OCI-LY3 (cell line): ENCODE results near the gene AKR1C3.

Experiments used
- H2AFZ ChIP-seq: fragments of 200-600, 300-600 bp; shearing (Covaris generic); 2 replicates; pipeline ENCODE4 v1.6.0; 2014; ENCODE audit warnings: antibody characterized with exemption, low read depth, low read length
- H3K27ac ChIP-seq: fragments of 200-600, 300-600 bp; sonication (generic); 2 replicates; pipeline ENCODE4 v1.5.1; 2014; ENCODE audit warnings: mild to moderate bottlenecking, low read length, moderate library complexity, mixed read lengths
- H3K27me3 ChIP-seq: fragments of 200-600, 300-600 bp; sonication (generic); 2 replicates; pipeline ENCODE4 v1.6.1; 2014; ENCODE audit warnings: low read depth, low read length, mixed read lengths
- H3K36me3 ChIP-seq: fragments of 200-600, 300-600 bp; sonication (generic); replicated peaks from 2 replicates; pipeline ENCODE3; 2014; ENCODE audit warnings: low read depth, low read length, mixed read lengths
- H3K4me1 ChIP-seq: fragments of 300-600, 200-600 bp; sonication (generic); 2 replicates; pipeline ENCODE4 v1.6.1; 2014; ENCODE audit warnings: low read length, mixed read lengths
- H3K4me2 ChIP-seq: fragments of 200-600, 300-600 bp; sonication (generic); 2 replicates; pipeline ENCODE4 v1.6.1; 2014; ENCODE audit warnings: low read length, mixed read lengths
- H3K4me3 ChIP-seq: fragments of 300-600, 200-600 bp; sonication (generic); 2 replicates; pipeline ENCODE4 v1.5.1; 2014; ENCODE audit warnings: antibody characterized with exemption, mild to moderate bottlenecking, low read length, moderate library complexity
- H3K79me2 ChIP-seq: fragments of 300-600, 200-600 bp; shearing (Covaris generic); 2 replicates; pipeline ENCODE4 v1.6.1; 2014; ENCODE audit warnings: mild to moderate bottlenecking, low read length, mixed read lengths
- H3K9ac ChIP-seq: fragments of 300-600, 200-600 bp; shearing (Covaris generic); 2 replicates; pipeline ENCODE4 v1.6.0; 2014; ENCODE audit warnings: mild to moderate bottlenecking, low read length, moderate library complexity
- H3K9me3 ChIP-seq: fragments of 200-600, 300-600 bp; shearing (Covaris generic); 2 replicates; pipeline ENCODE4 v1.6.1; 2014; ENCODE audit warnings: low read length, mixed read lengths; ENCODE audit not compliant: insufficient read depth
- H4K20me1 ChIP-seq: fragments of 200-600, 300-600 bp; sonication (generic); 2 replicates; pipeline ENCODE4 v1.6.1; 2016; ENCODE audit warnings: low read length, mixed read lengths; ENCODE audit not compliant: insufficient read depth
- EZH2phosphoT487 ChIP-seq: fragments of 200-600 bp; shearing (Covaris generic); IDR thresholded peaks from 2 replicates; pipeline ENCODE4 v1.6.1; 2018; ENCODE audit warnings: antibody characterized with exemption, mixed run types, low read depth
- TF ChIP-seq, protein P1 (sequence below): fragments of 200-600, 300-600 bp; sonication (generic); IDR thresholded peaks from 2 replicates; pipeline ENCODE4 v1.5.1; 2014; ENCODE audit warnings: antibody characterized with exemption, low read length, low read depth

Gene AKR1C3

DNA sequence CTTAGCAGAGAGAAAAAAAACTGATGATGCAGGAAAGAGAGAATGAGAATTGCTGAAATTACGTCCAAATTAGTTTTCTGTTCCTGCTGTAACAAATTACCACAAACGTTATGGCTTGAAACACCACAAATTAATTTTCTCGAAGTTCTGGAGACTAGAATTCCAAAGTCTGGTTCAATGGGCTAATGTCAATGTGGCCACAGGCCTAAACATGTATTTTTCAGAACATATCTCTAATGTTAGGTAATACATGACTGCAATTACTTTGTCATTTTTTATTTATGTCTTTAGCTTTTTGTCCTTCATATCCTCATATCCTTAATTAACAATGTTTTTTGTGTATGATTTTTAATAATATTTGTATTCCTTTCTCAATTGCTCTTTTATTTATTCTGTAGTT lies 3.0 kb upstream of the AKR1C3 start:
- H4K20me1 ChIP-seq: no peaks in the 10 kb centered on the region
- H3K4me3 ChIP-seq: no peak overlapping the region
- peaks cover 5% of the 10 kb centered on the region for H3K4me1 ChIP-seq
- H3K36me3 ChIP-seq: no peaks in the 10 kb centered on the region
- H3K4me2 ChIP-seq: no peak overlapping the region
- H3K9ac ChIP-seq: no peak overlapping the region
- H3K27me3 ChIP-seq: peaks cover 2% of the 10 kb centered on the region; the same call in 1 of the 2 replicates
- no peaks in the 10 kb centered on the region for H3K9me3 ChIP-seq
- H3K27ac ChIP-seq: no peak overlapping the region
- H3K79me2 ChIP-seq: no peaks in the 10 kb centered on the region
- no peak for TF ChIP-seq EZH2phosphoT487
- TF ChIP-seq, protein P1, sequence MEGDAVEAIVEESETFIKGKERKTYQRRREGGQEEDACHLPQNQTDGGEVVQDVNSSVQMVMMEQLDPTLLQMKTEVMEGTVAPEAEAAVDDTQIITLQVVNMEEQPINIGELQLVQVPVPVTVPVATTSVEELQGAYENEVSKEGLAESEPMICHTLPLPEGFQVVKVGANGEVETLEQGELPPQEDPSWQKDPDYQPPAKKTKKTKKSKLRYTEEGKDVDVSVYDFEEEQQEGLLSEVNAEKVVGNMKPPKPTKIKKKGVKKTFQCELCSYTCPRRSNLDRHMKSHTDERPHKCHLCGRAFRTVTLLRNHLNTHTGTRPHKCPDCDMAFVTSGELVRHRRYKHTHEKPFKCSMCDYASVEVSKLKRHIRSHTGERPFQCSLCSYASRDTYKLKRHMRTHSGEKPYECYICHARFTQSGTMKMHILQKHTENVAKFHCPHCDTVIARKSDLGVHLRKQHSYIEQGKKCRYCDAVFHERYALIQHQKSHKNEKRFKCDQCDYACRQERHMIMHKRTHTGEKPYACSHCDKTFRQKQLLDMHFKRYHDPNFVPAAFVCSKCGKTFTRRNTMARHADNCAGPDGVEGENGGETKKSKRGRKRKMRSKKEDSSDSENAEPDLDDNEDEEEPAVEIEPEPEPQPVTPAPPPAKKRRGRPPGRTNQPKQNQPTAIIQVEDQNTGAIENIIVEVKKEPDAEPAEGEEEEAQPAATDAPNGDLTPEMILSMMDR: no peak
- H2AFZ ChIP-seq: no peak overlapping the region

DNA sequence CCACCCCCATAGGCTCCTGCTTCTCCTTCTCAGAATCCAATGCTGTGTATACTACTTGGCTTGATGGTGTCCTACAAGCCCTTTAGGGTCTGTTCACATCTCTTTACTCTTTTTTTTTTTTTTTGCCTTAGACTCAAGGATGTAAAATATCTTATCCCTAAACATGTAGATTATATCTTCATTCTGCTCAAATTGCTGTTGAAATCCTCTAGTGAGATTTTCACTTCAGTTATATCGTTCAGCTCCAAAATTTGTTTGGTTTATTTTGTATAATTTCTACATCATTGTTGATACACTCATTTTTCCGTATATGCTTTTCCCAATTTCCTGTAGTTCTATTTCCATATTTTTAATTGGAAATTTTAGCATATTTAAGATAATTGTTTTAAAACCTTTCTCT lies 1.8 kb upstream of the AKR1C3 start:
- Histone ChIP-seq H3K9ac (no peak overlapping the region), H4K20me1 (no peaks in the 10 kb centered on the region), H3K4me3 (no peak overlapping the region), H2AFZ (no peak overlapping the region), H3K4me2 (no peak overlapping the region), H3K27me3 (peaks cover 6% of the 10 kb centered on the region; the same call in 1 of the 2 replicates), H3K79me2 (no peaks in the 10 kb centered on the region), H3K27ac (no peak overlapping the region), H3K36me3 (no peaks in the 10 kb centered on the region), H3K9me3 (no peaks in the 10 kb centered on the region), H3K4me1 (peaks cover 5% of the 10 kb centered on the region)
- no peak for TF ChIP-seq EZH2phosphoT487
- TF ChIP-seq, protein P1: no peak

DNA sequence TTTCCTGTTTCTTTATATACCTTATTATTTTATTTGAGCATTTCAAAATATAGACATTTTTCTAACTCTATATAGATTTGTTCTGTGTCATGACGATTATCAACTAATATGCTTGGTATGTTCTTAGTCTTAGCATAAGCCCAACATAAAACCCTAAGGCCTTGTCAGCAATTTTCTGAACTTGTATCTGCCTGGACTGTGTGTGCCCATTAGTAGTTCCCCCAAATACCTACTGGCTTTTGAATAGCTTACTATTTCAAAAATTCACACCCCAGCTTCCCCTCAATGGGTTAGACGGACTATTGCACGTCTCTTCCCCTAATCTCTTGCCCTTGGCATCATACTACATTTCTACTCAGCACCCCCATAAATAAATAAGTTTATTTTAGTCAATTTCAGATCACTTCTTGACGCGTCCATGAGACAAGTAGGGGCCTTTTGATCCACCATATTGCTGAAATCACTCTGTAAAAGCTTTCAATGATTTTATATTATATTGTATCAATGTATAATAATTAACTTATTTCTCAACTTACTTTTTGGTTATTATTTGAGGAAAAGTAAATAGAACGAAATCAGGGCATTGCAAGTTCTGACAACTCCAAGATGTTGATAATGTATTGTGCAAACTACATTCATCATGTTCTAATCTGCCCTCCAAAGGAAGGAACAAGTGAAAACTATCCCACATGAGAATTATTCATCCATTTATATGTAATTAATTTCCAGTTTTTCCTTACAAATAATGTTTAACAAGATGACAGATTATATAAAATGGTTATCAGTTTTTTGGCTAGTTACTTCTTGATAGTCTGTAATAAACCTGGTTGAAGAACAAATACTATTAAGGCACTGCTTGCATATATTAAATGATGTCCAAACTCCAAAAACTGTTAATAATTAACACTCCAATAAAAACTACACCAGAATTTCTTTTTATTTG lies 1.1 kb upstream of the AKR1C3 start:
- no peak overlapping the region for H3K9ac ChIP-seq
- no peaks in the 10 kb centered on the region for H4K20me1 ChIP-seq
- H3K4me3 ChIP-seq: no peak overlapping the region
- H3K79me2 ChIP-seq: no peaks in the 10 kb centered on the region
- peaks cover 5% of the 10 kb centered on the region for H3K4me1 ChIP-seq
- no peaks in the 10 kb centered on the region for H3K9me3 ChIP-seq
- H3K4me2 ChIP-seq: no peak overlapping the region
- H2AFZ ChIP-seq: no peak overlapping the region
- no peak overlapping the region for H3K27ac ChIP-seq
- TF ChIP-seq, protein P1: no peak
- TF ChIP-seq EZH2phosphoT487: no peak
- H3K36me3 ChIP-seq: no peaks in the 10 kb centered on the region
- H3K27me3 ChIP-seq: peaks cover 12% of the 10 kb centered on the region; the same call in 1 of the 2 replicates

DNA sequence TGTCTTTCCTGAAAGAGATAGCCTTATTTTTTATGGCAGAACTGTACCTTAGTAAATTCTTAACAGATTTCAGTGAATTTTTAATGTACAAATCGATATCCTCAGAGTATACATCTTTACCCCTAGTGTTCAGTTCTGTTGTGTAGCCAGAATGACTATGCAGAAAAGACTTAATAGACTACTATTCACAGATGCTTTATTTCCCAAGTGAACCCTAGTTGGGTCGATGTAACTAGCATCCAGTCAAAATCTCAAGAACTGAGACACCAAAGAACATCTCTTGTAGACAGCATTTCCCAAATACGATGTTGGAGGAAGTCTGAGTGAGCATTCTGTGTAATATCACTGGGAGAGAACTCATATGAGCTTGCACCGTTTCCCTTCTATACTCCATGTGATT lies 1.5 kb downstream of the AKR1C3 start:
- Histone ChIP-seq H3K79me2 (no peaks in the 10 kb centered on the region), H3K27me3 (peaks cover 14% of the 10 kb centered on the region; the same call in 1 of the 2 replicates), H3K4me2 (no peak overlapping the region), H3K9ac (no peak overlapping the region), H4K20me1 (no peaks in the 10 kb centered on the region), H3K36me3 (no peaks in the 10 kb centered on the region), H3K27ac (no peak overlapping the region), H3K4me1 (peaks cover 5% of the 10 kb centered on the region), H3K4me3 (no peak overlapping the region), H2AFZ (no peak overlapping the region), H3K9me3 (no peaks in the 10 kb centered on the region)
- no peak for TF ChIP-seq EZH2phosphoT487
- TF ChIP-seq, protein P1: no peak
